A549 treated with GW870086 at 1 μM for 4 hours (cell line): ENCODE results near the gene TRMT112. TPM values are rescaled to one million over a fixed set of nuclear protein-coding genes. Genes with fewer than 3 reads are reported as not detected.

Experiments
- total RNA-seq: library from RNA; stranded (reverse); fragments of 200-300 nt; extraction: Qiagen RNA extraction; gene quantifications from 5 replicates; pipeline ENCODE4 v1.2.3, GENCODE V29; 2022; ENCODE audit warnings: low read depth

TRMT112 gene
- total RNA-seq = 397 to 452 TPM (median 419 TPM) in 5 replicates

GRCh38 chr11:64317325-64317960, at the start of gene TRMT112:
TRMT112 (minus strand) TSS chr11:64317559; CDS start chr11:64317526, 33 bp downstream.

DNA sequence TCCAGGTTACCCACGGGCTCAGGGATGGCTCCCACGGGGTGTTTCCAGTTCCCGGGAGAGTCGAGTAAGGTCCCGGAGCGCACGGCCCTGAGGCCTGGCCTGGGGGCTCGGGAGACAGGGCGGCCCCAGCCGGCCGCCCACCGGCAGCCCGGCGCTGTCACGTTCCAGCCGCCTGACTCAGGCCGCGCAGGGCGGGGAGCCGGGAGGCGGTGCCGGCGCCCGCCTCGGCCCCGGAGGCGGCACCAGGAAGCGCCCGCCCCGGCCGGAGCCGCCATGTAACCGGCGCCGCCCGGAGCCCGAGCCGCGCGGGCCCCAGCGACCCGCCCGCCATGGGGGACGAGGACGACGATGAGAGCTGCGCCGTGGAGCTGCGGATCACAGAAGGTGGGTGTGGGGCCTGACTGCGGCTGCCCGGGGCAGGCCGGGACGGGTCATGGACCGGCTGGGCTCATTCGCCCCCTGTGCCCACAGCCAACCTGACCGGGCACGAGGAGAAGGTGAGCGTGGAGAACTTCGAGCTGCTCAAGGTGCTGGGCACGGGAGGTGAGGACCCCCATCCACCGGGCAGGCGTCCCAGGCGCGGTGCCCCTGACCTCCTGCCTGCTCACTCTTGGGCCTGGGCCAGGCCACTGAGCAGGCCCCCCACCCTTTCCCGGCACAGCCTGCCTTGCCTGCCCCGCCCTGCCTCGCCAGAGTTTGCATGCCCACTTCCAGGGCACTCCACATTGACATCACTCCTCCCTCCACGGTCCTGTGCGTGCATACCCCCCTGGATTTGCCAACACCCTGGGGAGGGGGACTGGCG, 41.8 kb upstream of the TRMT112 start, which contains the start of gene RPS6KA4:
Gene RPS6KA4 (plus strand): TSS at position 256 of the 805 bp plus-strand sequence. CDS start 74 bp downstream, at position 330.

GRCh38 chr11:64339754-64340408, 22.5 kb upstream of the TRMT112 start, which contains the start of gene CCDC88B:
CCDC88B (plus strand) TSS chr11:64340204; CDS start chr11:64340267, 63 bp downstream.

GRCh38 chr11:64317961-64318765, 804 bp upstream of the TRMT112 start, which contains the start of gene PRDX5:
PRDX5 (plus strand) TSS chr11:64318121; CDS start chr11:64318216, 95 bp downstream.

GRCh38 chr11:64305075-64305690, 12.2 kb downstream of the TRMT112 start, which contains the start of gene ESRRA:
ESRRA (plus strand) TSS chr11:64305524; CDS start chr11:64307180, 1,656 bp downstream.

DNA sequence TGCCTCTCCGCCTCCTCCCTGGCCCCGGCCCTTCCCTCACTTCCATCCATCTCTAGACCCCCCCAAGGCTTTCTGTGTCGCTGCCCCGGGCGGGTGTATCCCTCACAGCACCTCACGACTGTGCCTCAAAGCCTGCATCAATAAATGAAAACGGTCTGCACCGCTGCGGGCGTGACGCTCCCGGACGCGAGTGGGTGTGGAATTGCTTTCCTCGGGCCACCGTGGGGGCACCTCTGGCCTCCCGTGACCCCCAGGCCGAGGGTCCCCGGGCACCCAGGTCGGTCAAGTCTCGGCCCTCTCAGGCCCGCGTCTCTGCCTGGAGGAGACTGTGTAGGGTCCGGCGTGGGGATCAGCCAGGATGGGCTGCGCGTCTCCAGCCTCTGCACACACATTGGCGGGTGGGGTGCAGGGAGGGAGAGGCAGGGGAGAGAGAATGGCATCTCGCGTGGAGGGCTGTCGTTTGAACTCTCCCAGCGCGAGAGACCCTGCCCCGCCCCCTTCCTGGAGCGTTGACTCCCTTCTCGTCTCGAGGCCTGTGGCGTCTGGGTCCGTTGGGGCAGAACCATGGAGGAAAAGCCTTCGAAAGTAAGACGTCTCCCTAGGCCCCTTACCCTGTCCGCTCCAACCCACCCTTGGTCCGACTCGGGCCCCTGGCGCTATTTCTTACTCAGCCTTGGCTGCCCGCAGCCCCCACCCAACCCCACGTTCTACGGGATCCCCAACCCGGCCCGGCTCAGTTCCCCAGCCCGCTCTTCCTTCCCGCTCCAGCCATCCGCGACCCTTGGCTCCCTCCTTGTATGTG, 17.3 kb downstream of the TRMT112 start, which contains the start of gene CATSPERZ:
Gene CATSPERZ (plus strand): TSS at position 512 of the 802 bp plus-strand sequence. CDS start 53 bp downstream, at position 565.

GRCh38 chr11:64291262-64291751, 26.1 kb downstream of the TRMT112 start, which contains the start of gene KCNK4:
KCNK4 (plus strand) TSS chr11:64291302; CDS start chr11:64293019, 1,717 bp downstream.

GRCh38 chr11:64284962-64285884, 32.1 kb downstream of the TRMT112 start, which contains the start of gene GPR137:
GPR137 (plus strand) TSS chr11:64285848; CDS start chr11:64286525, 677 bp downstream.

DNA sequence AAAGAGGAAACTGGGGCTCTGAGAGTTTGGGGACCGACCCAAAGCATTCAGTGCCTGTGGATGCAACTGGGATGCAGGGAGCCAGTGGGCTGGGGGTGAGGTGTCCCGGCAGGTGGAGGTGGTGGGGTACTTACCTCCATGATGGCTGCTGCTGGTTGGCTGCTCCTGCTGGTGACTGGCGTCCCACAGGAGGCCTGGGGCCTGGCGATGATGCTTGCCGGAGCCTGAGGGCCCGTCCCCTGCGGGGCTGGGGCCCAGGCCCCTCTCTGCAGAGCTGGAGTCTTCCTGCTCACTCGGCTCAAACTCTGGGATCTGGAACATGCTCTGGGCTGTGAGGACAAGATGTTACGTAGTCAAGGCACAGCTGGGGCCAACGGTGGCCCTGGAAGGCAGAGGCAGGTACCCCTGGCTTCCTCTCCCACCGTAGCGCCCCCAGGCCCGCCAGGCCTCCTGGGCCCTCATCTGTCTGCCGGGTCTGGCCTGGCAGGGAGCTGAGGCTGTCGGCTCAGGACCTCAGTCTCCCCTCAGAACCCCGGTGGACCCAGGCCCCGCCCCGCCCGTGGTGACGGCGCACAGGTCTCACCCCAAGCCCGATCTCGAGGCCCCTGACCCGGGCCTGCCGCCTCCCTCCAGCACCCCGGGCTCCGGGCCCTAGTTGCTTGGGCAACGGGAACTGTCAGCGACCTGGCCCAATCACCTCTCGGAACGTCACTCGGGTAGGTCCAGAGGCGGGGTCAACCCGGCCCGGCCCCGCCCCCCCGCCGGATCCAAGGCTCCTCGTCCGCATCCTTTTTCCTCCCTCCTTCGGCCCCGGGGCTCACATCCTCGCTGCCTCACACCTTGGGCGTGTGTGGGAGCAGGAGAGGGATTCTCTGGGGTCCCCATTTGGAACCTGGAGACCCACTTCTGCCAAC, 33.1 kb downstream of the TRMT112 start, which contains the start of gene BAD:
Gene BAD (minus strand): TSS at position 618 of the 914 bp plus-strand sequence. CDS start 297 bp downstream, at position 321.

Other genes with a start within 250 kb of the TRMT112 start
- gene MACROD1, start 151.4 kb downstream of the TRMT112 start, total RNA-seq = 8.8 to 15.6 TPM (median 13.6 TPM) in 5 replicates
- 226 to 259 TPM (median 251 TPM) in 5 replicates for gene STIP1, start 131.4 kb downstream of the TRMT112 start, total RNA-seq
- 0.64 to 3.3 TPM (median 1.0 TPM) in 5 replicates for gene FERMT3, start 110.8 kb downstream of the TRMT112 start, total RNA-seq
- gene TRPT1, start 91.4 kb downstream of the TRMT112 start, total RNA-seq = 18.9 to 30.4 TPM (median 26.2 TPM) in 5 replicates
- 32.0 to 40.1 TPM (median 38.3 TPM) in 5 replicates for gene NUDT22, start 91.3 kb downstream of the TRMT112 start, total RNA-seq
- gene DNAJC4, start 87.0 kb downstream of the TRMT112 start, total RNA-seq = 18.2 to 22.4 TPM (median 20.6 TPM) in 5 replicates
- gene VEGFB, start 83.0 kb downstream of the TRMT112 start, total RNA-seq = 33.8 to 57.4 TPM (median 46.0 TPM) in 5 replicates
- gene FKBP2, start 76.5 kb downstream of the TRMT112 start, total RNA-seq = 119 to 146 TPM (median 125 TPM) in 5 replicates
- 224 to 393 TPM (median 363 TPM) in 5 replicates for gene PPP1R14B, start 70.6 kb downstream of the TRMT112 start, total RNA-seq
- gene PLCB3, start 66.0 kb downstream of the TRMT112 start, total RNA-seq = 13.5 to 23.1 TPM (median 19.9 TPM) in 5 replicates
- gene BAD, start 32.9 kb downstream of the TRMT112 start, total RNA-seq = 75.8 to 101 TPM (median 91.4 TPM) in 5 replicates
- 29.2 to 45.0 TPM (median 43.8 TPM) in 5 replicates for gene GPR137, start 31.7 kb downstream of the TRMT112 start, total RNA-seq
- gene KCNK4, start 26.3 kb downstream of the TRMT112 start, total RNA-seq = 0.10 TPM in 1 of 5 replicates, not detected in the others
- gene CATSPERZ, start 17.2 kb downstream of the TRMT112 start, total RNA-seq = 1.2 to 3.8 TPM (median 2.4 TPM) in 5 replicates
- 45.6 to 65.4 TPM (median 61.7 TPM) in 5 replicates for gene ESRRA, start 12.0 kb downstream of the TRMT112 start, total RNA-seq
- gene PRDX5, start 562 bp upstream of the TRMT112 start, total RNA-seq = 390 to 487 TPM (median 447 TPM) in 5 replicates
- 10.0 to 12.0 TPM (median 10.1 TPM) in 5 replicates for gene CCDC88B, start 22.6 kb upstream of the TRMT112 start, total RNA-seq
- gene RPS6KA4, start 41.6 kb upstream of the TRMT112 start, total RNA-seq = 48.3 to 69.4 TPM (median 60.8 TPM) in 5 replicates
- 0.12 to 0.17 TPM in 2 of 5 replicates, not detected in the others for gene SLC22A11, start 238.4 kb upstream of the TRMT112 start, total RNA-seq